ENCODE measurements around the gene TSPAN4. TPM values are rescaled to one million over a fixed set of nuclear protein-coding genes. Genes with fewer than 3 reads are reported as not detected.
A peak's percentile ranks its signal among the peaks of the same experiment; 100 is the strongest.

The TSPAN4 gene
- total and polyA plus RNA-seq, 8 donors, result 10.5 to 116 (median 28.4) TPM

DNA sequence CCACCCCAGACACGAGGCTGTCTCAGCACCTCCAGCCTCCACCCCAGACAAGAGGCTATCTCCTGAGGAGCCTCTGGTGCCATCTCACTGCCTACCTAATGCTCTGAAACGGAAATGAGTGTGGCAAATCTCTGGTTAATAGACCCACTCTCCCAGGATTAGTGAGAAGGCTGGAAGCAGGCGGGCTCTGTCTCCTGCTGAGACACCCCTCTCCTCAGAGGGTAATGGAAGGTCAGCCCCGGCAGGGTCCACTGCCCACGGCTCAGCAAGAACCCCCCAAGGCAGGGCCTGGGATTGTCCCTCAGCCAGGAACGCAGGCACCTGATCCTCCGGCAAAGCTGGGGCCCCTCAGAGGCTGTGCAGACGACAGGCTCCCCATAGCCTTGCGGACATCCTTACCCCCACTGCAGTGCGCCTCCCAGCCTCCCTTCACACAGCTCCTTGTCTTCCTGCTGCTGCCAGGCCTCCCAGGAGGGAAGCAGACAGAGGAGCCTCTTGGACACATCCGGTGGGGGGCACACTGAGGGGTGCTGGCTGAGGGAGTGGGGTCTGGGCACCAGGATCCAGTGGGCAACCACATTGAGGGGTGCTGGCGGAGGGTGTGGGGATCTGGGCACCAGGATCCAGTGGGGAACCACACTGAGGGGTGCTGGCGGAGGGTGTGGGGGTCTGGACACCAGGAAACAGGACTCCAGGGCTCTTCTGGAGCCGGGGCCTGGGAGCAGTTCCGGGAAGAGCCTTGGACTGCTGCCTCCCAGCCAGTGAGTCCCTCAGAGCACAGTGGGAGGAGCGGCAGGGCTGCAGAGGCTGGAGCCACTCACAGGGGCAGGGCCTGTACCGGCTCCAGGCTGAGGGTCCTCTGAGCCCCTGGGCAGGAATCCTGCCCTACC lies 54.8 kb downstream of the TSPAN4 start:
- peak in 1 of 2 donors; percentile 59 for DNase-seq
- Histone ChIP-seq H3K9me3 (no peaks in the 10 kb centered on the region), H3K27me3 (no peaks in the 10 kb centered on the region), H3K27ac (peak overlapping the region in 1 of 5 donors; percentile 18), H3K36me3 (peaks cover 40 to 66% (median 54%) of the 10 kb centered on the region in 4 donors), H3K4me3 (no peak overlapping the region), H3K4me1 (peaks cover 0 to 12% (median 3%) of the 10 kb centered on the region in 4 donors)
- intact Hi-C loops (cut with DNase I; ENCODE audit: low total_unique reads), result no loop called here
- TF ChIP-seq EP300 (IDR thresholded peaks at IDR 0.05), result no peak
- no peak for TF ChIP-seq POLR2AphosphoS5 (IDR thresholded peaks at IDR 0.05)
- no peak for TF ChIP-seq POLR2A (IDR thresholded peaks at IDR 0.05)
- TF ChIP-seq, protein P1, sequence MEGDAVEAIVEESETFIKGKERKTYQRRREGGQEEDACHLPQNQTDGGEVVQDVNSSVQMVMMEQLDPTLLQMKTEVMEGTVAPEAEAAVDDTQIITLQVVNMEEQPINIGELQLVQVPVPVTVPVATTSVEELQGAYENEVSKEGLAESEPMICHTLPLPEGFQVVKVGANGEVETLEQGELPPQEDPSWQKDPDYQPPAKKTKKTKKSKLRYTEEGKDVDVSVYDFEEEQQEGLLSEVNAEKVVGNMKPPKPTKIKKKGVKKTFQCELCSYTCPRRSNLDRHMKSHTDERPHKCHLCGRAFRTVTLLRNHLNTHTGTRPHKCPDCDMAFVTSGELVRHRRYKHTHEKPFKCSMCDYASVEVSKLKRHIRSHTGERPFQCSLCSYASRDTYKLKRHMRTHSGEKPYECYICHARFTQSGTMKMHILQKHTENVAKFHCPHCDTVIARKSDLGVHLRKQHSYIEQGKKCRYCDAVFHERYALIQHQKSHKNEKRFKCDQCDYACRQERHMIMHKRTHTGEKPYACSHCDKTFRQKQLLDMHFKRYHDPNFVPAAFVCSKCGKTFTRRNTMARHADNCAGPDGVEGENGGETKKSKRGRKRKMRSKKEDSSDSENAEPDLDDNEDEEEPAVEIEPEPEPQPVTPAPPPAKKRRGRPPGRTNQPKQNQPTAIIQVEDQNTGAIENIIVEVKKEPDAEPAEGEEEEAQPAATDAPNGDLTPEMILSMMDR (IDR thresholded peaks at IDR 0.05), result no peak
- 78 to 93% (median 88%) methylated on average over 8 to 17 of the region's 17 CpGs for WGBS, 5 donors

DNA sequence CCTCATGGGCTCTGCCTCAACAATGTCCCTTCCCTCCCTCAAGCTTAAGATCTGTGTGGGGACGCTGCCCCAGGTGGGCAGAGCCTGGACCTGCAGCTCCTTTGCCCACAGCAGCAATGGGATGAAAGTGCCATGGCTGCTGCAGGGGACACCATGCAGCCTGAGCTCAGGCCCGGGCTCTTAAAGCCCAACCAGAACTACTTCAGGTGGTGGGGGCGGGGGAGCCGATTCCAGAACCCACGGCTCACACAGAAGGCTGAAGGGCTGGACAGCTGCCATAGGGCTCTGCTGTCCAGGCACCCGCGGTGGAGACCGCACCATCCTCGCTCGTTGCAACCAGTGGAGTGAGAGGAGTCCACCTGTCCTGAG lies 55.5 kb downstream of the TSPAN4 start:
- intact Hi-C loops (cut with DNase I; ENCODE audit: low total_unique reads), result no loop called here
- H3K9me3 ChIP-seq, result no peaks in the 10 kb centered on the region
- peak overlapping the region in 1 of 5 donors; percentile 18 for H3K27ac ChIP-seq
- no peaks in the 10 kb centered on the region for H3K27me3 ChIP-seq
- DNase-seq, result no peak
- TF ChIP-seq, protein P1 (IDR thresholded peaks at IDR 0.05), result no peak
- TF ChIP-seq POLR2A (IDR thresholded peaks at IDR 0.05), result no peak
- TF ChIP-seq EP300 (IDR thresholded peaks at IDR 0.05), result no peak
- TF ChIP-seq POLR2AphosphoS5 (IDR thresholded peaks at IDR 0.05), result no peak
- peaks cover 0 to 12% (median 3%) of the 10 kb centered on the region in 4 donors for H3K4me1 ChIP-seq
- 65 to 77% (median 75%) methylated on average over 5 to 10 of the region's 10 CpGs for WGBS, 5 donors
- H3K36me3 ChIP-seq, result peaks cover 46 to 72% (median 57%) of the 10 kb centered on the region in 4 donors
- H3K4me3 ChIP-seq, result no peak overlapping the region

DNA sequence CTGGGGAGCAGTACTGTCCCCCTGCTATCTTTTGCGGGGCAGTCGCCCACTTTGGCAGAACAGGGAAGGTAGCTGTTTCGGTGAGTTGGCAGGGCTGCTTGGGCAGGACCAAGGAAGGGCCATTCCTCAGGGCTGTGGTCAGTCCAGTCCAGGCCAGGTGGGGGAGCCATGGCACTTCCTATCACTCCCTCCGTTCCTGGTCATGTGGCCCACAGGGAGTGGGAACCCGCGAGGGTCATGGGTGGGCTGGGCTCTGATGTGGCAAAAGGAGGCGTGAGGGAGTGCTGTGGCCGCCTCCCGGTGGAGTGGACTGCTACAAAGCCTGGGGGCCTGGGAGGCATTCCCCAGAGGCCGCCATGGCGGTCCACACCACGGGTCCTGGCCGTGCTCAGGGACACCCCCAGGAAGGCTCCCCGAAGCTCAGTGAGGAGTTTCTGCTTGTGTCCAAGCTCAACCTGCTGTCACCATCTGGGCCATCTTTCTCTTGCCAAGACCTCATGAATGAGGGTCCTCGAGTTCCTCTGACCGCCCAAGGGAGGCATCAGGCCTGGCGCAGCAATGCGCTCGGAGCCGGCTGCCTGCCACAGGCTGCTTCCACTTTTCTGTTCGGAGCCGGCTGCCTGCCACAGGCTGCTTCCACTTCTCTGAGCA lies 56.0 kb downstream of the TSPAN4 start:
- Histone ChIP-seq H3K4me3 (no peak overlapping the region), H3K4me1 (peaks cover 0 to 12% (median 3%) of the 10 kb centered on the region in 4 donors), H3K27ac (peak overlapping the region in 1 of 5 donors; percentile 18), H3K36me3 (peaks cover 51 to 78% (median 61%) of the 10 kb centered on the region in 4 donors), H3K27me3 (no peaks in the 10 kb centered on the region), H3K9me3 (no peaks in the 10 kb centered on the region)
- peak in 1 of 2 donors; percentile 53 for DNase-seq
- intact Hi-C loops (cut with DNase I; ENCODE audit: low total_unique reads), result no loop called here
- 86 to 92% (median 89%) methylated on average over 12 to 22 of the region's 22 CpGs for WGBS, 5 donors
- TF ChIP-seq POLR2AphosphoS5 (IDR thresholded peaks at IDR 0.05) (no peak), POLR2A (IDR thresholded peaks at IDR 0.05) (no peak), EP300 (IDR thresholded peaks at IDR 0.05) (no peak)
- TF ChIP-seq, protein P1 (IDR thresholded peaks at IDR 0.05), result no peak

DNA sequence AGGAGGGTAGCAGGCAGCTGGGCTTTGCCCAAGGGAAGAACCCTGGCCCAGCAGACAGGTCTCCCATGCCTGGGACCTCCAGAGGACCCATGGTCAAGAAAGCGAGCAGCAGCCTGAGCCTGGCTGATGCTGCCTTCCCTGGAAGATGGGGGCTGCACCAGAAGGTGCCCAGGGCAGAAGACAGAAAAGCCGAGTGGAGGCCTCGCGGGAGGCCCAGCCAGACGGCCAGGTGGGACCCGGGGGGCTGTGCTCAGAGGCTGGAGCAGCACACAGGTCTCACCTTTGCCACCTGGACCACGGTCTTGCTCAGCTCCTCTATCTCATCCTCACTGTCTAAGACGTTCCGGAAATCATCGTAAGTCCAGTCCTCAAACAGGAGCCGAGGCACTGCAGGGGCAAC lies 57.1 kb downstream of the TSPAN4 start:
- 93 to 98% (median 96%) methylated on average over 10 to 11 of the region's 11 CpGs; no CpG with 5 or more reads in 1 of the 5 donors for WGBS, 5 donors
- Histone ChIP-seq H3K27me3 (no peaks in the 10 kb centered on the region), H3K36me3 (peaks cover 62 to 81% (median 72%) of the 10 kb centered on the region in 4 donors), H3K4me3 (no peak overlapping the region), H3K9me3 (no peaks in the 10 kb centered on the region), H3K27ac (no peak overlapping the region), H3K4me1 (peaks cover 0 to 12% (median 3%) of the 10 kb centered on the region in 4 donors)
- intact Hi-C loops (cut with DNase I; ENCODE audit: low total_unique reads), result no loop called here
- no peak for DNase-seq
- no peak for TF ChIP-seq POLR2AphosphoS5 (IDR thresholded peaks at IDR 0.05)
- TF ChIP-seq, protein P1 (IDR thresholded peaks at IDR 0.05), result no peak
- no peak for TF ChIP-seq EP300 (IDR thresholded peaks at IDR 0.05)
- TF ChIP-seq POLR2A (IDR thresholded peaks at IDR 0.05), result no peak

Measured in stomach (tissue), 9 donors.